ENCODE measurements around the gene BEND2.

GRCh38 chrX:18228069-18228468, 7.4 kb upstream of the BEND2 start:
- TF ChIP-seq CTCF (IDR thresholded peaks at IDR 0.05) (no peak), POLR2A (IDR thresholded peaks at IDR 0.05) (no peak)
